ENCODE results near the gene JAM3. TPM values are rescaled to one million over a fixed set of nuclear protein-coding genes. Genes with fewer than 3 reads are reported as not detected.

The JAM3 gene
- total and polyA plus RNA-seq, 2 donors (not counting 1 experiment from before 2014, with no cell fraction given), result 44.1 to 85.7 TPM

GRCh38 chr11:134041349-134041748 is 27.5 kb upstream of the JAM3 start:
- Histone ChIP-seq H3K36me3 (ENCODE audit: control insufficient read depth, insufficient read depth, low read length) (no peaks in the 10 kb centered on the region), H3K4me1 (ENCODE audit: control insufficient read depth, extremely low read depth, insufficient read depth, low read length) (peaks cover 23% of the 10 kb centered on the region), H3K4me3 (replicated peaks in 1 of 4; ENCODE audit: control extremely low read depth in 1 of 4, insufficient read depth in 1 of 4, low read depth in 3 of 4, low read length in 4 of 4) (no peak overlapping the region), H3K4me2 (ENCODE audit: extremely low read depth, insufficient read depth, low read length) (peak overlapping the region; percentile 29), H3K27ac (ENCODE audit: insufficient read depth, low read length) (no peak overlapping the region), H3K9ac (ENCODE audit: insufficient read depth, low read length) (no peak overlapping the region), H3K9me3 (ENCODE audit: control insufficient read depth, insufficient read depth, low read depth, low read length) (no peaks in the 10 kb centered on the region), H4K20me1 (ENCODE audit: control insufficient read depth, extremely low read depth, insufficient read depth, low read length) (no peaks in the 10 kb centered on the region), H3K27me3 (ENCODE audit: control insufficient read depth, insufficient read depth, low read length) (peaks cover 4% of the 10 kb centered on the region), H2AFZ (ENCODE audit: low read length) (peak overlapping the region; percentile 66), H3K79me2 (ENCODE audit: control insufficient read depth, insufficient read depth, low read length) (no peaks in the 10 kb centered on the region)
- DNase-seq (ENCODE audit: low read depth in 2 of 2), result no peak
- no peak for TF ChIP-seq EZH2 (IDR thresholded peaks at IDR 0.05; ENCODE audit: low read length, missing control alignments)
- TF ChIP-seq CTCF (conservative IDR thresholded peaks at IDR 0.05 in 1 of 2, IDR thresholded peaks at IDR 0.05 in 1 of 2; ENCODE audit: low read depth in 1 of 2, low read length in 2 of 2), result no peak

DNA sequence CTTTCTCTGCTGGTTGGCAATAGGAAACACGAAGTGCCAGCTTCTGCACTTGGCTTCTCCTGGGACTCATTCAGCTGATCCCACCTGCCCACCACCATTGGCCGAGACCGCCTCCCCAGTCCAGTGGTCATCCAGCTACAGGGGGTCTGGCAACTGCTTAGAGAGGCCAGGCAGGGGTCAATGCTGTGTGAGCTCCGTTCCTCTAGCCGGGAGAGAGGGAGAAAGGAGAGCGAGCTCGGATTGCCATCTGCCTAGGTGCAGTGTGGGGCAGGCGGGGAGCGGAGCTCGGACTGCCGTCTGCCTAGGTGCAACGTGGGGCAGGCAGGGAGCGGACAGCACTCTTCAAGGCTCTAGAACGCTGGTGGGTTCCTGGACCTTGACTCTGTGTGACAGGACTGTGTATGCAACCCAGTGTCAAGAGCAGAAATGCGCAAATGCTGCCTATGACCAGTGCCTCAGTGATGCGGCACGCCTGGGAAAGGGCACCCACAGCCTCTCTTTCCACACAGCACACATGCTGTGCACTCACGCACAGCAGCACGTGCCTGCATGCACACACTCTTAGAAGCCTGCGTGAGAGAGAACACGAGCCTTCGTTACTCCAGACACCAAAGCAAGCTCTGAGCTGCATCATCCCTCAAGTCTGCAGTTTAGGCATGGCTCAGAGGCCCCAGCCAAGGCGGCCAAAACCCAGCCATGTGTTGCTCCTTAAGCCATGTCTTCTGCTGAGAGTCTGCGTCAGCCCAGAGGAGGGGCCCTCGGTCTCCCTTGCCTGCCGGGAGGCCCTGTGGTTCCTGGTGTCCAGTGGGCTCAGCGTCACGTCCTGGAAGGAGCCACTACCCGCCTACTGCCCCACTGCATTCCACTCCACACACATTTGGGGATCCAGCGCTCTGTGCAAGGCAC is 26.8 kb upstream of the JAM3 start:
- H2AFZ ChIP-seq (ENCODE audit: low read length), result no peak overlapping the region
- no peak for TF ChIP-seq EZH2 (IDR thresholded peaks at IDR 0.05; ENCODE audit: low read length, missing control alignments)
- TF ChIP-seq CTCF (conservative IDR thresholded peaks at IDR 0.05 in 1 of 2, IDR thresholded peaks at IDR 0.05 in 1 of 2; ENCODE audit: low read depth in 1 of 2, low read length in 2 of 2), result no peak
- H3K4me3 ChIP-seq (replicated peaks in 1 of 4; ENCODE audit: control extremely low read depth in 1 of 4, insufficient read depth in 1 of 4, low read depth in 3 of 4, low read length in 4 of 4), result no peak overlapping the region
- peaks cover 4% of the 10 kb centered on the region for H3K27me3 ChIP-seq (ENCODE audit: control insufficient read depth, insufficient read depth, low read length)
- no peak for DNase-seq (ENCODE audit: low read depth in 2 of 2)
- no peak overlapping the region for H3K27ac ChIP-seq (ENCODE audit: insufficient read depth, low read length)
- H3K79me2 ChIP-seq (ENCODE audit: control insufficient read depth, insufficient read depth, low read length), result no peaks in the 10 kb centered on the region
- H3K4me1 ChIP-seq (ENCODE audit: control insufficient read depth, extremely low read depth, insufficient read depth, low read length), result peaks cover 24% of the 10 kb centered on the region
- H3K9me3 ChIP-seq (ENCODE audit: control insufficient read depth, insufficient read depth, low read depth, low read length), result no peaks in the 10 kb centered on the region
- no peak overlapping the region for H3K4me2 ChIP-seq (ENCODE audit: extremely low read depth, insufficient read depth, low read length)
- no peak overlapping the region for H3K9ac ChIP-seq (ENCODE audit: insufficient read depth, low read length)
- no peaks in the 10 kb centered on the region for H3K36me3 ChIP-seq (ENCODE audit: control insufficient read depth, insufficient read depth, low read length)
- H4K20me1 ChIP-seq (ENCODE audit: control insufficient read depth, extremely low read depth, insufficient read depth, low read length), result no peaks in the 10 kb centered on the region

DNA sequence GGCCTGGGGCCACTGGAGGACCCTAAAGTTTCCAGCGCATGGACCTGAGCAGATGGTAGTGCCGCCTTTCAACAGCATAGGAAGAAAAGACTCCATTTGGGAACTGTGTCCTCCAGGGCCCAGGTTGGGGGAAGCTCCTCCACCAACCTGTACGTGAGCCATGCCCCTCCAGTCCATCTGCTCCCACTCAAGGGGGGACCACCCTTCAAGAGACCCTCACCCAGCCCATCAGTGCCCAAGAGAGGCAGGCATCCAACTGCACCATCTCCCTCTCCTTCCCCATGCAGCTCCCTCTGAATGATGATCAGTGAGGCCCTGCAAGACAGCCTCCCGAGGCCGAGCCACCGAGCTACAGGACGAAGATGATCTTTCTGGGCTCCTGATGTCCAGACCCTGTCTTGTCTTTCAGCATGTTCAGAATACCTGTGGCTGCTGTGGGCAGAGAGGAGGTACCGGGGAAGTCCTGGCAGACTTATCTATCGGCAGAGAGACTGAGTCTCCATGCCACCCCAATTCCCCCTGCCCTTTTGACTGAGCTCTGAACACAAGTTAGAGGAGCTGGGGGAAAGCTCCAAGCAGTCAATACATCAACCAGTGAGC is 25.0 kb upstream of the JAM3 start:
- no peak overlapping the region for H3K4me2 ChIP-seq (ENCODE audit: extremely low read depth, insufficient read depth, low read length)
- no peaks in the 10 kb centered on the region for H3K9me3 ChIP-seq (ENCODE audit: control insufficient read depth, insufficient read depth, low read depth, low read length)
- H3K4me1 ChIP-seq (ENCODE audit: control insufficient read depth, extremely low read depth, insufficient read depth, low read length), result peaks cover 21% of the 10 kb centered on the region
- H3K79me2 ChIP-seq (ENCODE audit: control insufficient read depth, insufficient read depth, low read length), result no peaks in the 10 kb centered on the region
- no peak overlapping the region for H3K27ac ChIP-seq (ENCODE audit: insufficient read depth, low read length)
- no peak overlapping the region for H3K4me3 ChIP-seq (replicated peaks in 1 of 4; ENCODE audit: control extremely low read depth in 1 of 4, insufficient read depth in 1 of 4, low read depth in 3 of 4, low read length in 4 of 4)
- H2AFZ ChIP-seq (ENCODE audit: low read length), result no peak overlapping the region
- H3K9ac ChIP-seq (ENCODE audit: insufficient read depth, low read length), result no peak overlapping the region
- TF ChIP-seq CTCF (conservative IDR thresholded peaks at IDR 0.05 in 1 of 2, IDR thresholded peaks at IDR 0.05 in 1 of 2; ENCODE audit: low read depth in 1 of 2, low read length in 2 of 2), result no peak
- TF ChIP-seq EZH2 (IDR thresholded peaks at IDR 0.05; ENCODE audit: low read length, missing control alignments), result no peak
- no peaks in the 10 kb centered on the region for H3K36me3 ChIP-seq (ENCODE audit: control insufficient read depth, insufficient read depth, low read length)
- H4K20me1 ChIP-seq (ENCODE audit: control insufficient read depth, extremely low read depth, insufficient read depth, low read length), result no peaks in the 10 kb centered on the region
- DNase-seq (ENCODE audit: low read depth in 2 of 2), result no peak
- H3K27me3 ChIP-seq (ENCODE audit: control insufficient read depth, insufficient read depth, low read length), result peaks cover 4% of the 10 kb centered on the region
